GM21529 (cell line): Measurements from ENCODE around the gene SIMC1.
A peak's percentile ranks its signal among the peaks of the same experiment; 100 is the strongest.

Source experiments
- ATAC-seq: cut with Tn5 transposase; IDR thresholded peaks from one replicate; pipeline ENCODE4 v1.9.1; 2021; ENCODE audit not compliant: unreplicated experiment

Gene SIMC1

GRCh38 chr5:176387384-176387925 is 149.2 kb downstream of the SIMC1 start:
- no peak for ATAC-seq

GRCh38 chr5:176388003-176388443 is 149.8 kb downstream of the SIMC1 start:
- peak; percentile 0 for ATAC-seq

GRCh38 chr5:176388444-176389134 is 150.4 kb downstream of the SIMC1 start, which contains the start of the genes HIGD2A and NOP16:
Gene HIGD2A (plus strand): TSS chr5:176388751. CDS start chr5:176388820, 69 bp downstream.
Gene NOP16 (minus strand): TSS chr5:176388598. CDS start chr5:176388539, 59 bp downstream.
- peak; percentile 85 for ATAC-seq

GRCh38 chr5:176389135-176390123 is 151.2 kb downstream of the SIMC1 start:
- peak; percentile 29 for ATAC-seq

- ATAC-seq: no peak
These were observed 153.3 kb downstream of the SIMC1 start for GRCh38 chr5:176391479-176391878.

GRCh38 chr5:176391999-176392398 is 153.8 kb downstream of the SIMC1 start:
- no peak for ATAC-seq

- no peak for ATAC-seq
These were observed 154.3 kb downstream of the SIMC1 start for GRCh38 chr5:176392526-176392925.

GRCh38 chr5:176394096-176394495 is 155.9 kb downstream of the SIMC1 start:
- no peak for ATAC-seq

- ATAC-seq: no peak
These were observed 156.9 kb downstream of the SIMC1 start for GRCh38 chr5:176394881-176395675.
